ENCODE data around the gene FBXL7.

FBXL7 gene

GRCh38 chr5:15499528-15500324, at the start of gene FBXL7:
FBXL7 (plus strand) TSS chr5:15500180.
- no peak for DNase-seq

- no peak for DNase-seq
These were observed 49.5 kb upstream of the FBXL7 start for GRCh38 chr5:15450473-15450872.

GRCh38 chr5:15450949-15451348, 49.0 kb upstream of the FBXL7 start:
- no peak for DNase-seq

GRCh38 chr5:15452030-15452429, 48.0 kb upstream of the FBXL7 start:
- no peak for DNase-seq

- no peak for DNase-seq
These were observed 47.2 kb upstream of the FBXL7 start for GRCh38 chr5:15452781-15453180.

GRCh38 chr5:15459200-15459599, 40.8 kb upstream of the FBXL7 start:
- no peak for DNase-seq

- DNase-seq, result no peak
These were observed 36.6 kb upstream of the FBXL7 start for GRCh38 chr5:15463231-15463980.

GRCh38 chr5:15472116-15472515, 27.9 kb upstream of the FBXL7 start:
- DNase-seq, result no peak

- no peak for DNase-seq
These were observed 25.7 kb upstream of the FBXL7 start for GRCh38 chr5:15474143-15474719.

- DNase-seq, result no peak
These were observed 24.6 kb upstream of the FBXL7 start for GRCh38 chr5:15475367-15475766.

- DNase-seq, result no peak
These were observed 23.0 kb upstream of the FBXL7 start for GRCh38 chr5:15476977-15477376.

GRCh38 chr5:15480436-15480835, 19.5 kb upstream of the FBXL7 start:
- no peak for DNase-seq

- DNase-seq, result no peak
These were observed 16.5 kb upstream of the FBXL7 start for GRCh38 chr5:15483351-15484097.

GRCh38 chr5:15487228-15487627, 12.8 kb upstream of the FBXL7 start:
- DNase-seq, result no peak

- DNase-seq, result no peak
These were observed 10.3 kb upstream of the FBXL7 start for GRCh38 chr5:15489571-15490235.

GRCh38 chr5:15492545-15492944, 7.4 kb upstream of the FBXL7 start:
- DNase-seq, result no peak

- no peak for DNase-seq
These were observed 6.5 kb upstream of the FBXL7 start for GRCh38 chr5:15493501-15493900.

GRCh38 chr5:15495026-15495425, 5.0 kb upstream of the FBXL7 start:
- DNase-seq, result no peak

GRCh38 chr5:15496886-15497285, 3.1 kb upstream of the FBXL7 start:
- no peak for DNase-seq

GRCh38 chr5:15500325-15501001, 483 bp downstream of the FBXL7 start:
- no peak for DNase-seq

- DNase-seq, result no peak
These were observed 1.3 kb downstream of the FBXL7 start for GRCh38 chr5:15501091-15501791.
